ENCODE results near the gene ALKBH5.

Gene ALKBH5

GRCh38 chr17:18225121-18225641, 41.6 kb downstream of the ALKBH5 start, which contains the start of gene LLGL1:
LLGL1 (plus strand) TSS chr17:18225635; CDS start chr17:18225683, 48 bp downstream.
- peak; percentile 96 for DNase-seq

DNA sequence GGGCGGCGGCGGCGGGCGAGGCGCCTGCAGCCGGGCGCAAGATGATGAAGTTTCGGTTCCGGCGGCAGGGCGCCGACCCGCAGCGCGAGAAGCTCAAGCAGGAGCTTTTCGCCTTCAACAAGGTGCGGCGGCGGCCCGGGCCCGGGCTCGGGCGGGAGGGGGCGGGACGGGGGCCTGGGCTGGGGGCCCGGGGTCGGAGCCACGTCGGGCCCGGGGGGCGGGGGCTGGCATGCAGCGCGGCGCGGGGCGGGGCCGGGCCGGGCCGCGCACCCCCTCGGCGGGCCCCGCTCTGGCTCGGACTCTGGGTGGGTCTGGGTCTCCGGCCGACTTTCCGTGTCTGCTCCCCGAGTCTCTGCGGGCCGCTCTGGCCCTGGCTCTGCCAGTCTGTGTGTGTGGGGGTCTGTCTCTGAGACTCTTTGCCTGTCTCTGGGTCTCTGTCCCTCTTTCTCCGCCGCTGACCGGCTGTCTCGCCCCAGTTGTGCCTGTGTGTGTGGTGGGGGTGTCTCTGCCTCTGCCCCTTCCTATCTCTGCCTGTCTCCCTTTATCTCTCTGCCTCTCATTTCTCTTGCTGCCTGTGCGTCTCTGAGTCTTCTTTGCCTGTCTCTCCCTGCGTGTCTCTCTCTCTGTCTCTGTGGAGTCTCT, 42.1 kb downstream of the ALKBH5 start:
- no peak for DNase-seq

DNA sequence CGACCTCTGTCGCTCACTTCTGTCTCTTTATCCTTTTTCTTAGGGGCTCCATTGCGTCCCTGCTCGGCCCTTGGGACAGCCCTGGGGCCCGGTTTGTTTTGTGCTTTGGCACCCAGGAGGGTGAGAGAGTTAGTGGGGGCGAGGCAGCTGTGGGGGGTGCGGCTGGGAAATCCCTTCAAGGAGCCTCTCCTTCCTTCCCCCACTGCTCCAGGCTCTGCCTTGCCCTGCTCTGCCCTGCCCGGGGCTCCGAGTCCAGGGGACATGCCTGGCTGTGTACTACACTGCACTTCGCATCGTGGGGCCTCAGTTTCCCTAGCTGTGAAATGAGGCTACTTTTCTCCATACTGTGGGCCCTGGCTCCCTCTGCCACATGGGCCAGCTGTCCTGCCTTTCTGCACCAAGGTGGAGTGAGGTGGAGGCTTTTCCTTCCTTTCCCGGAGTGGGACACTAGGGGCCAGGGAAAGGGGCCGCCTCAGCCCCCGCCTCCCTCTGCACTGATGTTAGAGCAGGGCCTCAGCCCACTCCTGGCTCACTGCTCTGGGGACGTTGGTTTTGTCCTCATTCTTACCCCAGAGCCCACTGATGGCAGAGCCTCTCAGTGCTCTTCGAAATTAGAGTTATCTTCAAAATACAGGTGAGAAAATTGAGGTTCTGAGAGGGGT, 42.8 kb downstream of the ALKBH5 start:
- no peak for DNase-seq

- DNase-seq = no peak
Observed at GRCh38 chr17:18227635-18228034, 44.0 kb downstream of the ALKBH5 start.

DNA sequence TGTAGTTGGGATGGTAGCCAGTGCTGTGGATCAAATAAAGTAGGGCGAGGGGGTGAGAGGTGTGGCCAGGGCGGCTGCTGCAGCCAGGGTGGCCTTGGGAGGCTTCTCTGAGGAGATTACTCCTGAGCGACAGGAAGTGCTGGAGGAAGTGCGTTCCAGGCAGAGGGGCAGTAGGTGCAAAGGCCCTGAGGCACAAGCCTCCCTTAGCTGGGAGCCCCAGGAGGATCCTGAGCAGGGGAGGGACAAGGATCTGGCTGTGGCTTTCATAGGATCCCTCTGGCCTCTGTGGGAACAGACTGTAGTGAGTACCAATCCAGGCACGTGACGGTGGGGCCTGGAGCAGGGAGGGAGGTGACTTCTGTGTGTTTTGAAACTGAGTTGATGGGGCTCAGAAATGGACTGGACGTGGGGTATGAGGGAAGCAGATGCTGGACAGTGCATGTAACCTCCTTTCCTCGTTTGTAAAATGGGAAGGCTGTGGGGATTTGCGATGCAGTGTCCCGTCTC, 44.6 kb downstream of the ALKBH5 start:
- no peak for DNase-seq

DNA sequence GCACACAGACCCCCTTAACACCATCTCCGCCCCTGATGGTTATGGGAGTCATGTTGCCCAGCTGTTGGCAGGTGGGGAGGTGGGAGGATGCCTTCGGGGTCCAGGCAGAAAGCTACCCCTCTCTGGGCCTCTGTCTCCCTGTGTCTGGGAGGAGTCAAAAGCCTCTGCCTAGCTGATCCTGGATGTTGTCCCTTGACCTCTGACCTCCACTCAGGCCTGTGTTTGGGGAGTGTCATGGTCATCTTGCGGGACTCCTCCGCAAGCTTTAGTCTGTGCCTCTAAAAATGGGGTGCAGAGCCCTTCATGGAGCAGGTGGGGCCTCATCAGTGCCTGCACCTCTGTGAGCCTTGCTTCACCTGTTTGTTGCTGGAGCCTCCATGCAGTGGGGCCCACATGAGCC, 45.6 kb downstream of the ALKBH5 start:
- DNase-seq = no peak

DNA sequence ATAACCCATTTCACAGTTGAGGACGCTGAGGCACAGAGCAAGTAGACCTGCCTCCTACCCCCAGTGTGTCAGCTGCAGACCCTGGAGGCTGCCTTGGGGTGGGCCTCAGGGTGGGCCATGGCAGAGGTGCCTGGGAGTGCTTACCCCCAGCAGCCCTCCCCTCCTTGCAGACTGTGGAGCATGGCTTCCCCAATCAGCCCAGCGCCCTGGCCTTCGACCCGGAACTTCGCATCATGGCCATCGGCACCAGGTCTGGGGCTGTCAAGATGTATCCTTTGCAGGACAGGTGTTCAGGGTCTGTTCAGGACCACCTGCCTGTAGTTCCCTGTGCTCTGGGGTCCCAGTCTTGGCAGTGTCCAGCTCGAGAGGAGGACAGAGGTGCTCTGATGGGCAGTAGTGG, 46.1 kb downstream of the ALKBH5 start:
- DNase-seq = no peak

DNA sequence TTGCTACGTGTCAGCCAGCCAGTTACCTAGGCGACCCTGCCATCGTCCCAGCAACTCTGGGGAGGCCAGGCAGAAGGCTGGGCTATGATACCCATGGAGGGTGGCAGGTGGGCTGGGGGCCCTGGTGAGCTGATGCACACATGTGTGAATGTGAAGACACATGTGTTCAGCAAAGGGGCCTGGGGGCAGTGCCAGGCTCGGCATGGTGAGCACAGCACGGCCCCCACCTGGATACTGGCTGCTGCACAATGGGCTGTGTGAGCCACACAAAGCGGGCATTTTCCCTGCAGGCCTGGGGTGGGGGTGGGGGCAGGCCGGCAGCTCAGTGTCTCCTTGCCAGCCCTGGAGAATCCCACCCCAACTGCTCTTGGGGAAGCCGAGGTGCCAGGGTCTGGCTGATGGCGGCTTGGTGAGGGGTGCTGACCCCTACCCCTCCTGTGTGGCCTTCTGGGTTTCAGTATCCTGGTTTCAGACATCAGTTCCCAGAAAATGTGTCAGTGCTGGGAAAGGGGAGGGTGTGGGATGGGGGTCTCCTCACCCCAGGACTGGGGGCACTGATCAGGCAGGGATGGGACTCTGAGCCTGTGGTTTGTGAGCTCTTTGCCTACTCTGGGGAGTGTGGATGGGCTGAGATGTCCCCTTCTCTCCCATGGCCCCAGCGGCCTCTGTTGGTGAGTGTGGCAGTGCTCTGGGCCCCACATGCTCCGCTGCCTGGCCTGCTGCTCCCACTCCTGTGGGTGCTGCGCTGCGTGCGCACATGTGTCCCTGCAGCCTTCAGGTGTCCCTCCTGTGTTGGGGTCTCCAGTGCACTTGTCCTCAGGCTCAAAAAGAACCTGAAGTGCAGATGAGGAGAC, 46.9 kb downstream of the ALKBH5 start:
- DNase-seq = no peak

- no peak for DNase-seq
Observed at GRCh38 chr17:18231164-18231563, 47.5 kb downstream of the ALKBH5 start.

- DNase-seq = no peak
Observed at GRCh38 chr17:18233803-18234518, 50.3 kb downstream of the ALKBH5 start.

DNA sequence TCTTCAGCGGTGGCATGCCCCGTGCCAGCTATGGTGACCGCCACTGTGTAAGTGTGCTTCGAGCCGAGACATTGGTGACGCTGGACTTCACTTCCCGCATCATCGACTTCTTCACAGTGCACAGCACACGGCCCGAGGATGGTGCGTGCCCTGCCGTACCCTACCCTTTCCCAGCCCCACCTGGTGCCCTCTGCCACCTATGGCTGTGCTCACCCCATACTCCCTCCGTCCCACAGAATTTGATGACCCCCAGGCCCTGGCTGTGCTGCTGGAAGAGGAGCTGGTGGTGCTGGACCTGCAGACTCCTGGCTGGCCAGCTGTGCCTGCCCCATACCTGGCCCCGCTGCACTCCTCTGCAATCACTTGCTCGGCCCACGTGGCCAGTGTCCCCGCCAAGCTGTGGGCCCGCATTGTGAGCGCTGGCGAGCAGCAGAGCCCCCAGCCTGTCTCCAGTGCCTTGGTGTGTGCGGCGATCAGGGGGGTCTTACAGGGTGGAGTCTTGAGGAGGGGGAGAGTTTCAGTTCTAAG, 51.3 kb downstream of the ALKBH5 start:
- no peak for DNase-seq

DNA sequence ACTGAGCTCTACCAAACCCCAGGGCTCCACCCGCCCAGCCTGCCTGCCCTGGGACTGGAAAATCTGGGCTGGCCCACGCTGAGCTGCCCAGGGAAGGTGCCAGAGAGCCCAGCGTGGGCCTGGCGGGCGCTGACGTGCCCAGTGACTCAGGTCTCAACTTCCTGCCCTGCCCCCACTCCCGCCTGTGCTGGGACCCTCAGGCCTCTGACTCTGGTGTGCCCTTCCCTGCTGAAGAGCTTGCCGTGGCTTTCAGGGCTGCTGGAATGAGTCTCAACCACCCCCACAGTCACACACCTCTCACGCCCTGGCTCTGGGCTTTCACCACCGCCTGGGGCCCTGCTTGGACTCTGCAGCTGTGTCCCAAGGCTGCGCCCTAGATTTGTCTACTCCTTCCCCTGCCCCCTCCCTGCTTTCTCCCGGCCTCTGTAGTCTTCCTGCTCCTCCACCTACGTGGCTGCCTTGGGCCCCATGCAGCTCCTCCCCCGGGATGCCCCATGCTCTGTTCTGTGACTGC, 52.2 kb downstream of the ALKBH5 start:
- DNase-seq = no peak

- DNase-seq = no peak
Observed at GRCh38 chr17:18236494-18236893, 52.9 kb downstream of the ALKBH5 start.

- DNase-seq = no peak
Observed at GRCh38 chr17:18237461-18237860, 53.8 kb downstream of the ALKBH5 start.

- no peak for DNase-seq
Observed at GRCh38 chr17:18238299-18238698, 54.7 kb downstream of the ALKBH5 start.

- no peak for DNase-seq
Observed at GRCh38 chr17:18240449-18240848, 56.8 kb downstream of the ALKBH5 start.

- no peak for DNase-seq
Observed at GRCh38 chr17:18241229-18241871, 57.7 kb downstream of the ALKBH5 start.

GRCh38 chr17:18245038-18245776, 61.6 kb downstream of the ALKBH5 start:
- no peak for DNase-seq

DNA sequence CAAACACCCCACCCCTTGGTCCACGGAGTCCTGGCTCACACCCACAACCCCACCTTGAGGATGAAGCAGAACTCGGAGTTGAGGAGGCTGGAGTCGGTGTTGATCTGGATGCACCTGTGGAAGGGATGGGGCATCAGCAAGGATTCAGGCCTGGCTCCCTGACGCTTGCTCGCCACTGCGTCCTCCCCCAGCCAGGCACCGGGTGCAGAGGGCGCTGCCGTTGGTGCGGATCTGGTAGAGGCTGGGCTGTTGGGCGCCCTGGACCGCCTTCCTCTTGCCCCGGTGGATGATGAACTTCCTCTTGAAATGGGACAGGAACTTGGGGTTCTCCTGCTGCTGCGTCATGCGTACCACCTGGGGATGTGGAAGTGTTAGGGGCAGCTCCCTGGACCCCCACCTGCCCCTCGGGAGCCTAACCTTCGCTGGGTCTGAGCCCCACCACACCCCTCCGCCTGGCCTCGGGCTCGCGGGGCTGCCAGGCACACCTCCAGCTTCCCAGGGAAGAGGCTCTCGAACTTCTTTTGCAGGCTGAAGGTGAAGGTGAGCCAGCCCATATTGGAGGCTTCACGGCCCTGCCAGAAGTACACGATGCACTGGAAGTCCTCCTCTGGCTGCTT, 62.6 kb downstream of the ALKBH5 start:
- DNase-seq = no peak

GRCh38 chr17:18246880-18247612, 63.4 kb downstream of the ALKBH5 start:
- DNase-seq = peak; percentile 28
